Measurements from ENCODE around the gene GNS. TPM values are rescaled to one million over a fixed set of nuclear protein-coding genes. Genes with fewer than 3 reads are reported as not detected.
A peak's percentile ranks its signal among the peaks of the same experiment; 100 is the strongest.

The GNS gene
- total and polyA plus RNA-seq, 2 of the 4 experiments (the other 2 are of a cell fraction), result 60.4 to 80.7 TPM

- intact Hi-C loops (cut with micrococcal nuclease) (no loop called here), dilution Hi-C loops (cut with HindIII; ENCODE audit: low sequenced_read_pairs, unreplicated experiment) (no loop called here), in situ Hi-C loops (cut with MboI; ENCODE audit: low sequenced_read_pairs) (no loop called here)
- no peak overlapping the region for H3K18ac ChIP-seq (ENCODE audit: low read depth, low read length)
- POLR2A ChIA-PET (ENCODE audit: unreplicated experiment), result no interaction called here
- H3K9me3 ChIP-seq (ENCODE audit: control insufficient read depth, insufficient read depth, low read length), result no peaks in the 10 kb centered on the region
- H3K27me3 ChIP-seq (ENCODE audit: control insufficient read depth, insufficient read depth, low read length), result no peaks in the 10 kb centered on the region
- no peak overlapping the region for H4K5ac ChIP-seq (ENCODE audit: low read depth, low read length)
- CTCF ChIA-PET, result no interaction called here
- TF ChIP-seq BHLHE40 (IDR thresholded peaks at IDR 0.05; ENCODE audit: low read depth, low read length) (no peak), POLR2A (IDR thresholded peaks at IDR 0.05; ENCODE audit: low read depth, low read length) (no peak), MAFK (IDR thresholded peaks at IDR 0.05; ENCODE audit: low read depth, low read length) (no peak), RFX5 (IDR thresholded peaks at IDR 0.05; ENCODE audit: low read depth, low read length) (no peak), RAD21 (IDR thresholded peaks at IDR 0.05; ENCODE audit: low read length) (no peak), CHD1 (IDR thresholded peaks at IDR 0.05; ENCODE audit: low read depth, low read length) (no peak), ELK1 (IDR thresholded peaks at IDR 0.05; ENCODE audit: borderline replicate concordance, low read depth, low read length) (no peak), USF2 (IDR thresholded peaks at IDR 0.05; ENCODE audit: low read depth, low read length) (no peak), MAZ (IDR thresholded peaks at IDR 0.05; ENCODE audit: borderline replicate concordance, low read depth, low read length) (no peak), SMC3 (IDR thresholded peaks at IDR 0.05; ENCODE audit: low read depth, low read length) (no peak), CTCF (conservative IDR thresholded peaks at IDR 0.05; ENCODE audit: low read depth, low read length) (no peak), RCOR1 (IDR thresholded peaks at IDR 0.05; ENCODE audit: insufficient replicate concordance, low read length) (no peak), FOS (IDR thresholded peaks at IDR 0.05; ENCODE audit: low read depth, low read length) (no peak), NFE2L2 (IDR thresholded peaks at IDR 0.05; ENCODE audit: low read depth, low read length) (no peak), MXI1 (IDR thresholded peaks at IDR 0.05; ENCODE audit: borderline replicate concordance, low read depth, low read length) (no peak), CEBPB (IDR thresholded peaks at IDR 0.05; ENCODE audit: low read depth, low read length) (no peak)
- H2BK5ac ChIP-seq (ENCODE audit: low read depth, low read length, poor library complexity, severe bottlenecking), result peak overlapping the region; percentile 5
- H3K56ac ChIP-seq (ENCODE audit: extremely low read depth, insufficient read depth, low read length), result no peak overlapping the region
- H2AK9ac ChIP-seq (replicated peaks; ENCODE audit: low read depth, low read length, poor library complexity), result no peak overlapping the region
- H3K27ac ChIP-seq (ENCODE audit: insufficient read depth, low read length), result no peak overlapping the region
- no peak overlapping the region for H4K91ac ChIP-seq (ENCODE audit: insufficient read depth, low read depth, low read length)
- H3K23ac ChIP-seq (ENCODE audit: low read depth, low read length), result peak overlapping the region; percentile 72
- peaks cover 24% of the 10 kb centered on the region for H3K36me3 ChIP-seq (ENCODE audit: control insufficient read depth, insufficient read depth, low read length)
- H2AFZ ChIP-seq (replicated peaks; ENCODE audit: low read length, poor library complexity), result peak overlapping the region; percentile 57
- H3K9me1 ChIP-seq (ENCODE audit: insufficient read depth, low read length), result peaks cover 2% of the 10 kb centered on the region
- no peak overlapping the region for H3K4me3 ChIP-seq (ENCODE audit: insufficient read depth, low read depth, low read length)
- H2BK15ac ChIP-seq (ENCODE audit: low read depth, low read length), result no peak overlapping the region; the same call in 2 of the 3 replicates
- ATAC-seq (ENCODE audit: low read depth), result peak; percentile 76
- no TSS peak for BruUV-seq (replicated peaks)
- H3K79me1 ChIP-seq (ENCODE audit: low read depth in 1 of 2, low read length in 2 of 2), result peaks cover 0 to 14% of the 10 kb centered on the region in 2 experiments; a peak in 2 of 4 replicates
- H3K4me2 ChIP-seq (ENCODE audit: low read depth, low read length), result no peak overlapping the region
- H4K8ac ChIP-seq (ENCODE audit: low read depth in 2 of 2, low read length in 2 of 2), result peak overlapping the region in 1 of 2 experiments; percentile 15; a peak in 1 of 4 replicates
- peak overlapping the region; percentile 56; the same call in 1 of the 2 replicates for H2BK120ac ChIP-seq (ENCODE audit: low read depth, low read length)
- peak overlapping the region; percentile 41; the same call in 1 of the 2 replicates for H3K4ac ChIP-seq (ENCODE audit: low read depth, low read length)
- H3K4me1 ChIP-seq (ENCODE audit: control insufficient read depth, insufficient read depth, low read length), result peaks cover 4% of the 10 kb centered on the region; the same call in 1 of the 2 replicates
- H2BK20ac ChIP-seq (ENCODE audit: low read depth, low read length), result peak overlapping the region; percentile 85; the same call in 1 of the 2 replicates
- no peaks in the 10 kb centered on the region for H4K20me1 ChIP-seq (ENCODE audit: insufficient read depth, low read length)
- WGBS, 2 experiments (ENCODE audit: extremely low coverage in 2 of 2, insufficient read length in 1 of 2), result no CpG with 5 or more reads among the region's 2 CpGs
- DNase-seq, result peak; percentile 52
- peak overlapping the region; percentile 37; the same call in 1 of the 2 replicates for H2AK5ac ChIP-seq (ENCODE audit: low read depth, low read length)
- no peak overlapping the region for H3K9ac ChIP-seq (ENCODE audit: low read depth, low read length)
- H3K14ac ChIP-seq (replicated peaks; ENCODE audit: low read depth, low read length), result peak overlapping the region; percentile 73; the same call in 1 of the 2 replicates
Observed at GRCh38 chr12:64746663-64747062, 12.5 kb downstream of the GNS start.

Data from IMR-90 (cell line).